ENCODE data around the gene CNNM3.

CNNM3 gene

GRCh38 chr2:96819128-96819875 lies 3.2 kb downstream of the CNNM3 start:
- DNase-seq = no peak

GRCh38 chr2:96819876-96820511 lies 3.9 kb downstream of the CNNM3 start:
- no peak for DNase-seq

- DNase-seq = peak; percentile 20
Observed at GRCh38 chr2:96821113-96821675, 5.1 kb downstream of the CNNM3 start.

GRCh38 chr2:96822786-96823185 lies 6.7 kb downstream of the CNNM3 start:
- DNase-seq = peak; percentile 12

GRCh38 chr2:96823198-96823597 lies 7.1 kb downstream of the CNNM3 start:
- peak; percentile 39 for DNase-seq

GRCh38 chr2:96824079-96824870 lies 8.2 kb downstream of the CNNM3 start:
- DNase-seq = no peak

- DNase-seq = peak; percentile 9
Observed at GRCh38 chr2:96825057-96825456, 9.0 kb downstream of the CNNM3 start.

- no peak for DNase-seq
Observed at GRCh38 chr2:96826546-96827278, 10.6 kb downstream of the CNNM3 start.

- no peak for DNase-seq
Observed at GRCh38 chr2:96828436-96828835, 12.4 kb downstream of the CNNM3 start.

- DNase-seq = no peak
Observed at GRCh38 chr2:96828874-96829273, 12.8 kb downstream of the CNNM3 start.

GRCh38 chr2:96830044-96830562 lies 14.0 kb downstream of the CNNM3 start:
- DNase-seq = no peak

GRCh38 chr2:96831679-96832078 lies 15.6 kb downstream of the CNNM3 start:
- no peak for DNase-seq

- no peak for DNase-seq
Observed at GRCh38 chr2:96832408-96832753, 16.3 kb downstream of the CNNM3 start.

GRCh38 chr2:96832754-96833507 lies 16.9 kb downstream of the CNNM3 start:
- peak; percentile 72 for DNase-seq

- DNase-seq = no peak
Observed at GRCh38 chr2:96835830-96836229, 19.8 kb downstream of the CNNM3 start.

GRCh38 chr2:96837575-96837974 lies 21.5 kb downstream of the CNNM3 start:
- no peak for DNase-seq

- DNase-seq = no peak
Observed at GRCh38 chr2:96838345-96839292, 22.6 kb downstream of the CNNM3 start.

- peak; percentile 57 for DNase-seq
Observed at GRCh38 chr2:96839293-96839874, 23.3 kb downstream of the CNNM3 start.

- DNase-seq = no peak
Observed at GRCh38 chr2:96839875-96840850, 24.1 kb downstream of the CNNM3 start.
